Subcutaneous adipose tissue (tissue), 4 donors: ENCODE measurements around the gene GRIK2. TPM values are rescaled to one million over a fixed set of nuclear protein-coding genes. Genes with fewer than 3 reads are reported as not detected.

Source experiments
- CTCF ChIP-seq: fragments of 450-650 bp; IDR thresholded peaks from one replicate; pipeline ENCODE4 v1.5.1; 2016; ENCODE audit warnings: low read depth, mild to moderate bottlenecking, control low read depth, antibody characterized with exemption, moderate library complexity
- total RNA-seq, 4 donors: library from RNA; depleted of rRNA; stranded (reverse); fragments of >200 nt; gene quantifications; one replicate each; pipeline ENCODE4 v1.1.0, GENCODE V29; 2016

The GRIK2 gene
- total RNA-seq, 4 donors from 2014 or later: 0.19 to 1.5 (median 0.81) TPM

- TF ChIP-seq CTCF: no peak
Measured at GRCh38 chr6:101765281-101765680, 371.8 kb downstream of the GRIK2 start.

DNA sequence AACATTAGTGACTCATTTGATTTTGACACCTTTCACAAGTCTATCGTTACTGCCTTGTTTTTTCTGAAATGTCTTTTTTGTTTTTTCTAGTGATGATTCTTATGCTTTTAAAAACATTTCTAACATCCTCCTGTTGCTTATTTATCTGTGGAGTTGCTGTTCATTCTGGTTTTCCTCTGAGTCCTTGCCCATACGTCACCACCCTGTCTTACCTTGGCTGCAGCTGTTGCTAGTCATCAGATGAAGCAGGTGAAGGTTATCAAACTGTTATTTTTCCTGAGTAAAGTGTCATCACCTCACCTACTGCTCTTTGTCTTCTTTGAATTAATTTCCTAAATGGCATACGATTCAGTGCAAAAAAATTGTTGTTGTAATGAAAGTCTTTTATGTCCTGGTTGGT is 376.6 kb downstream of the GRIK2 start:
- no peak for TF ChIP-seq CTCF

GRCh38 chr6:101776919-101777350 is 383.4 kb downstream of the GRIK2 start:
- TF ChIP-seq CTCF: no peak

GRCh38 chr6:101777646-101778045 is 384.1 kb downstream of the GRIK2 start:
- no peak for TF ChIP-seq CTCF

- no peak for TF ChIP-seq CTCF
Measured at GRCh38 chr6:101779051-101779844, 385.7 kb downstream of the GRIK2 start.

- no peak for TF ChIP-seq CTCF
Measured at GRCh38 chr6:101783287-101783686, 389.8 kb downstream of the GRIK2 start.

DNA sequence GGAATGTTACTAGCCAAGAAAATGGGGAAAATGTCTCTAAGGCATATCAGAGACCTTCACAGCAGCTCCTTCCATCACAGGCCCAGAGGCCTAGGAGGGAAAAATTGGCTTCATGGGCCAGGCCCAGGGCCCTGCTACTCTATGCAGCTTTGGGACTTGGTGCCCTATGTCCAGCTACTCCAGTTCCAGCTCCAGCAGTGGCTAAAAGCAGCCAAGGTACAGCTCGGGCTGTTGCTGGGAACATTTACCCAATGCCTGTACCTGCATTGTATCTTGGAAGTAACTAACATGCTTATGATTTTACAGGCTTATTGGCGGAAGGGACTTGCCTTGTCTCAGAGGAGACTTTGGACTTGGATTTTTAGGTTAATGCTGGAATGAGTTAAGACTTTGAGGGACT is 390.6 kb downstream of the GRIK2 start:
- no peak for TF ChIP-seq CTCF
